Endothelial cell of umbilical vein (primary cell): ENCODE data around the gene OPTC. TPM values are rescaled to one million over a fixed set of nuclear protein-coding genes. Genes with fewer than 3 reads are reported as not detected.

ENCODE experiments used
- BruUV-seq: library from RNA; stranded (reverse); fragments of 400-500 nt; replicated peaks from 2 replicates; lab custom pipeline; 2021; lab: Mats Ljungman, UMichigan
- CTCF ChIA-PET: fragments of 300-600, 350-600 bp; sonication (Branson Sonifier 250); formaldehyde crosslinking; loops from one replicate; lab custom pipeline; 2021; ENCODE audit warnings: antibody characterized with exemption, inconsistent platforms; lab: Charles Lee
- POLR2A ChIA-PET: fragments of 300-600, 350-600 bp; sonication (Branson Sonifier 250); formaldehyde crosslinking; loops from one replicate; lab custom pipeline; 2021; ENCODE audit warnings: antibody characterized with exemption, inconsistent platforms; lab: Charles Lee
- DNase-seq: peaks from one replicate; pipeline ENCODE4 v3.0.0-alpha.2; 2011; ENCODE audit warnings: low read depth, low spot score
- FAIRE-seq: peaks from 2 replicates; lab custom pipeline; 2011; peaks lifted over from hg19 to GRCh38; lab: Jason Lieb, UNC
- H2AFZ ChIP-seq: 2 replicates; pipeline ENCODE4 v1.6.0; 2012; ENCODE audit warnings: low read depth, low read length, control low read depth, inconsistent platforms
- H3K27ac ChIP-seq: 2 replicates; pipeline ENCODE4 v1.5.1; 2011; ENCODE audit warnings: low read depth, mild to moderate bottlenecking, control low read depth, low read length, moderate library complexity; ENCODE audit not compliant: insufficient read depth
- H3K27me3 ChIP-seq, 2 experiments: 2 replicates each; pipeline versions ENCODE4 v1.6.0 to v1.6.1; 2011; ENCODE audit warnings: low read length in 2 of 2, mixed read lengths in 1 of 2; ENCODE audit not compliant: control insufficient read depth in 2 of 2, insufficient read depth in 2 of 2
- H3K36me3 ChIP-seq, 2 experiments: 2 replicates in 1 of 2; 3 replicates in 1 of 2; pipeline ENCODE4 v1.5.1; 2011; ENCODE audit warnings: low read length in 2 of 2, mild to moderate bottlenecking in 1 of 2, moderate library complexity in 1 of 2; ENCODE audit not compliant: control insufficient read depth in 2 of 2, insufficient read depth in 2 of 2; ENCODE audit errors: extremely low read depth in 1 of 2
- H3K4me1 ChIP-seq: 3 replicates; pipeline ENCODE4 v1.5.1; 2011; ENCODE audit warnings: mild to moderate bottlenecking, low read length; ENCODE audit not compliant: control insufficient read depth, insufficient read depth; ENCODE audit errors: extremely low read depth
- H3K4me2 ChIP-seq: 2 replicates; pipeline ENCODE4 v1.6.1; 2011; ENCODE audit warnings: low read length, control low read depth, mixed read lengths; ENCODE audit not compliant: insufficient read depth
- H3K4me3 ChIP-seq, 3 experiments: fragments of 200-600 bp in 1 of 3; sonication (generic), shearing (Covaris generic) in 1 of 3; replicated peaks in 1 of 3; 2 replicates each; pipeline ENCODE4 v1.5.1; 2011 to 2016; ENCODE audit warnings: control low read depth in 3 of 3, low read length in 3 of 3, mild to moderate bottlenecking in 2 of 3, inconsistent platforms in 1 of 3, low read depth in 1 of 3, moderate library complexity in 1 of 3; ENCODE audit not compliant: insufficient read depth in 1 of 3
- H3K79me2 ChIP-seq: 2 replicates; pipeline ENCODE4 v1.6.0; 2012; ENCODE audit warnings: low read length, inconsistent platforms; ENCODE audit not compliant: control insufficient read depth, insufficient read depth
- H3K9ac ChIP-seq: replicated peaks from 2 replicates; pipeline ENCODE3; 2011; ENCODE audit warnings: low read length, control low read depth; ENCODE audit not compliant: insufficient read depth; ENCODE audit errors: extremely low read depth
- H3K9me1 ChIP-seq: replicated peaks from 3 replicates; pipeline ENCODE4 v1.6.0; 2011; ENCODE audit warnings: mild to moderate bottlenecking, low read length; ENCODE audit not compliant: control insufficient read depth, insufficient read depth; ENCODE audit errors: extremely low read depth
- H3K9me3 ChIP-seq: replicated peaks from 2 replicates; pipeline ENCODE4 v1.5.1; 2012; ENCODE audit warnings: low read length, inconsistent platforms; ENCODE audit not compliant: control insufficient read depth, insufficient read depth
- H4K20me1 ChIP-seq: replicated peaks from 2 replicates; pipeline ENCODE3; 2011; ENCODE audit warnings: mild to moderate bottlenecking, low read length; ENCODE audit not compliant: control insufficient read depth, insufficient read depth; ENCODE audit errors: extremely low read depth
- EZH2 ChIP-seq: IDR thresholded peaks from 2 replicates; pipeline ENCODE4 v1.6.1; 2012; ENCODE audit warnings: borderline replicate concordance, low read depth, mild to moderate bottlenecking, moderate library complexity, low read length, inconsistent platforms; ENCODE audit not compliant: severe bottlenecking
- FOS ChIP-seq: IDR thresholded peaks from 2 replicates; pipeline ENCODE4 v1.6.1; 2011; ENCODE audit warnings: mild to moderate bottlenecking, low read length, moderate library complexity, borderline replicate concordance; ENCODE audit not compliant: insufficient read depth
- GATA2 ChIP-seq: IDR thresholded peaks from 2 replicates; pipeline ENCODE4 v1.7.0; 2011; ENCODE audit warnings: low read depth, mild to moderate bottlenecking, moderate library complexity, mixed read lengths, low read length; ENCODE audit not compliant: insufficient read length, insufficient read depth
- JUN ChIP-seq: IDR thresholded peaks from 2 replicates; pipeline ENCODE4 v1.6.1; 2011; ENCODE audit warnings: borderline replicate concordance, low read depth; ENCODE audit not compliant: insufficient read length, insufficient read depth
- MYC ChIP-seq: IDR thresholded peaks from one replicate; pipeline ENCODE4 v1.6.1; 2011; ENCODE audit warnings: mild to moderate bottlenecking, low read depth, low read length
- POLR2A ChIP-seq: IDR thresholded peaks from 2 replicates; pipeline ENCODE4 v1.6.1; 2012; ENCODE audit warnings: low read depth, mild to moderate bottlenecking, control low read depth, low read length
- POLR2AphosphoS5 ChIP-seq: IDR thresholded peaks from 2 replicates; pipeline ENCODE4 v1.6.1; 2012; ENCODE audit warnings: low read depth, mild to moderate bottlenecking, control low read depth, low read length, moderate library complexity; ENCODE audit not compliant: insufficient read depth
- dilution Hi-C: fragments of 300-500 bp; cut with MboI; formaldehyde crosslinking; loops from one replicate; pipeline ENCODE4 v1.15.0; 2019; ENCODE audit warnings: low sequenced_read_pairs; ENCODE audit not compliant: extremely low pct_ligation_motif_present
- intact Hi-C: fragments of 100-400 bp; cut with micrococcal nuclease; formaldehyde crosslinking; loops from one replicate; pipeline ENCODE4 v1.10.0; 2022
- polyA plus RNA-seq, 4 experiments: library from polyadenylated mRNA; depleted of rRNA in 3 of 4; stranded (reverse) in 3 of 4; unstranded in 1 of 4; fragments of >200 nt; gene quantifications; 2 replicates each; pipeline versions ENCODE4 v1.2.1 to v1.2.3, GENCODE V29; 2011 to 2012; ENCODE audit warnings: missing spikeins in 1 of 4
- total RNA-seq: library from RNA; stranded (reverse); gene quantifications from 2 replicates; pipeline ENCODE4 v1.2.3, GENCODE V29; 2021
- TF ChIP-seq, protein P1 (sequence below), 2 donors: IDR thresholded peaks; 1 replicate in 1 of 2; 2 replicates in 1 of 2; pipeline ENCODE4 v1.5.1; 2011; ENCODE audit warnings: low read length in 2 of 2, mild to moderate bottlenecking in 2 of 2, moderate library complexity in 2 of 2, control low read depth in 1 of 2, inconsistent platforms in 1 of 2, low read depth in 1 of 2; ENCODE audit not compliant: insufficient read depth in 1 of 2; ENCODE audit errors: extremely low read depth in 1 of 2
- TF ChIP-seq, protein P2 (sequence below): IDR thresholded peaks from 2 replicates; pipeline ENCODE4 v1.6.1; 2011; ENCODE audit not compliant: insufficient read depth, insufficient read length

Gene OPTC
- total and polyA plus RNA-seq, 2 donors (not counting 3 experiments of a cell fraction or from before 2014, with no cell fraction given): not detected

DNA sequence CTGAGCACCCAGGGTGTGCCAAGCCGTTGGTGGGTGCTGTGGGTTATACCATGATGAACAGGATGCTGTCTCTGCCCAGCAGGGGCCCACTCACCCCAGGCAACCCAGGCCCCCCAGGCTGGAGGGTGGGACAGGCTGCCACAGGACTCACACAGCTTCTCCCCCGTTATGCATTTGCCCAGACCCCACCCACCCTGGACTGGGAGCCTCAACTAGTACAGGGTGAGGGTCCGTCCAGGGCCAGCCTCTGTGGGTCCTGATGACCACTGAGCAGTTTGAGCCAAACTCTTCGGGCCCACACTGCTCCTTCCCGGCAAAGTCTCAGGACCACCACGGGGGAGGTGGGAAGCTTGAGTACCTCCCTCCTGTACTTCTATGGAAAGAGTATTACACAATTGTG, 22.1 kb upstream of the OPTC start:
- Histone ChIP-seq H3K4me2 (no peak overlapping the region), H4K20me1 (no peaks in the 10 kb centered on the region), H2AFZ (no peak overlapping the region), H3K4me1 (no peaks in the 10 kb centered on the region), H3K9me1 (no peaks in the 10 kb centered on the region), H3K36me3 (no peaks in the 10 kb centered on the region), H3K27me3 (peaks cover 19 to 25% of the 10 kb centered on the region in 2 experiments), H3K9me3 (no peaks in the 10 kb centered on the region), H3K4me3 (no peak overlapping the region), H3K79me2 (no peaks in the 10 kb centered on the region), H3K9ac (no peak overlapping the region), H3K27ac (no peak overlapping the region)
- ChIA-PET POLR2A (no interaction called here), CTCF (no interaction called here)
- intact Hi-C loops: no loop called here
- DNase-seq: no peak
- FAIRE-seq: no peak
- dilution Hi-C loops: no loop called here
- TF ChIP-seq GATA2 (no peak), FOS (no peak), MYC (no peak), POLR2AphosphoS5 (no peak)
- TF ChIP-seq, protein P1, sequence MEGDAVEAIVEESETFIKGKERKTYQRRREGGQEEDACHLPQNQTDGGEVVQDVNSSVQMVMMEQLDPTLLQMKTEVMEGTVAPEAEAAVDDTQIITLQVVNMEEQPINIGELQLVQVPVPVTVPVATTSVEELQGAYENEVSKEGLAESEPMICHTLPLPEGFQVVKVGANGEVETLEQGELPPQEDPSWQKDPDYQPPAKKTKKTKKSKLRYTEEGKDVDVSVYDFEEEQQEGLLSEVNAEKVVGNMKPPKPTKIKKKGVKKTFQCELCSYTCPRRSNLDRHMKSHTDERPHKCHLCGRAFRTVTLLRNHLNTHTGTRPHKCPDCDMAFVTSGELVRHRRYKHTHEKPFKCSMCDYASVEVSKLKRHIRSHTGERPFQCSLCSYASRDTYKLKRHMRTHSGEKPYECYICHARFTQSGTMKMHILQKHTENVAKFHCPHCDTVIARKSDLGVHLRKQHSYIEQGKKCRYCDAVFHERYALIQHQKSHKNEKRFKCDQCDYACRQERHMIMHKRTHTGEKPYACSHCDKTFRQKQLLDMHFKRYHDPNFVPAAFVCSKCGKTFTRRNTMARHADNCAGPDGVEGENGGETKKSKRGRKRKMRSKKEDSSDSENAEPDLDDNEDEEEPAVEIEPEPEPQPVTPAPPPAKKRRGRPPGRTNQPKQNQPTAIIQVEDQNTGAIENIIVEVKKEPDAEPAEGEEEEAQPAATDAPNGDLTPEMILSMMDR (IDR thresholded peaks at IDR 0.05; ENCODE audit: extremely low read depth in 1 of 2, insufficient read depth in 1 of 2, low read depth in 1 of 2, low read length in 2 of 2): no peak
- no TSS peak for BruUV-seq

DNA sequence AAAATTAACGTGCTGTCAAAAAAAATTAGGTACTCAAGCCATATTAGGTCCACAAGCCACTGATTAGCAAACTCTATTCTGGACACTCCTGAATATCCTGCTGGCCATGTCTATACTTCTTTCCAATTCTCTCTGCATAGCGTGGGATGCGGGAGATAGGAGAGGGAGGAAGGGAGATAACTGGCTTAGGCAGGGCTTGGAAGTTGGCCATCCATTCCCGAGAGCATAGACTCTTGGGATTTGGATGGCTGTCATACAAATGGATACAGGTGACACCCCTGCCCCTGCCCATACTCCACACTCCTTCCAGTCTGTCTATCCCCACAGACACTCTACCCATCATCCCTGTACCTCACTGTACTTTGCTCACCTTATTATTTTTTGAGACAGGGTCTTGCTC, 20.7 kb upstream of the OPTC start:
- Histone ChIP-seq H3K36me3 (no peaks in the 10 kb centered on the region), H2AFZ (no peak overlapping the region), H3K9me3 (no peaks in the 10 kb centered on the region), H3K27me3 (peaks cover 27 to 35% of the 10 kb centered on the region in 2 experiments), H3K27ac (no peak overlapping the region), H3K4me3 (no peak overlapping the region), H3K9me1 (no peaks in the 10 kb centered on the region), H4K20me1 (no peaks in the 10 kb centered on the region), H3K9ac (no peak overlapping the region), H3K79me2 (no peaks in the 10 kb centered on the region), H3K4me1 (no peaks in the 10 kb centered on the region), H3K4me2 (no peak overlapping the region)
- no TSS peak for BruUV-seq
- ChIA-PET CTCF (no interaction called here), POLR2A (no interaction called here)
- FAIRE-seq: no peak
- no peak for DNase-seq
- intact Hi-C loops (no loop called here), dilution Hi-C loops (no loop called here)
- TF ChIP-seq, protein P2, sequence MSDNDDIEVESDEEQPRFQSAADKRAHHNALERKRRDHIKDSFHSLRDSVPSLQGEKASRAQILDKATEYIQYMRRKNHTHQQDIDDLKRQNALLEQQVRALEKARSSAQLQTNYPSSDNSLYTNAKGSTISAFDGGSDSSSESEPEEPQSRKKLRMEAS: no peak
- TF ChIP-seq GATA2 (no peak), POLR2AphosphoS5 (no peak), EZH2 (no peak), JUN (no peak), FOS (no peak), POLR2A (no peak), MYC (no peak)
- TF ChIP-seq, protein P1 (IDR thresholded peaks at IDR 0.05; ENCODE audit: extremely low read depth in 1 of 2, insufficient read depth in 1 of 2, low read depth in 1 of 2, low read length in 2 of 2): no peak
